HG02759 (cell line): ENCODE measurements around the gene SSTR5.
"Not testable (repeated sequence)": the region's sequence is repeated elsewhere in the genome, so short reads cannot be mapped to it uniquely, and the experiment has no call there.

Experiments
- ATAC-seq: cut with Tn5 transposase; IDR thresholded peaks from one replicate; pipeline ENCODE4 v1.9.1; 2021; ENCODE audit warnings: mild to moderate bottlenecking, moderate library complexity; ENCODE audit not compliant: unreplicated experiment

SSTR5 gene

GRCh38 chr16:1071561-1072225 is 854 bp upstream of the SSTR5 start:
- ATAC-seq = no peak

GRCh38 chr16:1073262-1073558 is 663 bp downstream of the SSTR5 start:
- no peak for ATAC-seq

- no peak for ATAC-seq
These were observed 1.2 kb downstream of the SSTR5 start for GRCh38 chr16:1073566-1074378.

- no peak for ATAC-seq
These were observed 1.8 kb downstream of the SSTR5 start for GRCh38 chr16:1074379-1074649.

- no peak for ATAC-seq
These were observed 3.0 kb downstream of the SSTR5 start for GRCh38 chr16:1075546-1075945.

GRCh38 chr16:1076801-1077576 is 4.4 kb downstream of the SSTR5 start:
- no peak for ATAC-seq

GRCh38 chr16:1077877-1078578 is 5.5 kb downstream of the SSTR5 start:
- ATAC-seq = no peak

- no peak for ATAC-seq
These were observed 6.1 kb downstream of the SSTR5 start for GRCh38 chr16:1078579-1079021.

- no peak for ATAC-seq
These were observed 6.8 kb downstream of the SSTR5 start for GRCh38 chr16:1079341-1079740.

- ATAC-seq = no peak
These were observed 7.4 kb downstream of the SSTR5 start for GRCh38 chr16:1079786-1080525.

GRCh38 chr16:1080801-1081733 is 8.5 kb downstream of the SSTR5 start:
- no peak for ATAC-seq

- no peak for ATAC-seq
These were observed 9.3 kb downstream of the SSTR5 start for GRCh38 chr16:1081734-1082265.

- no peak for ATAC-seq
These were observed 9.9 kb downstream of the SSTR5 start for GRCh38 chr16:1082266-1082951.

- ATAC-seq = no peak
These were observed 10.6 kb downstream of the SSTR5 start for GRCh38 chr16:1082952-1083675.

- no peak for ATAC-seq
These were observed 12.4 kb downstream of the SSTR5 start for GRCh38 chr16:1084971-1085370.

- not testable (repeated sequence) for ATAC-seq
These were observed 13.9 kb downstream of the SSTR5 start for GRCh38 chr16:1086443-1086842.

GRCh38 chr16:1088295-1089170 is 16.0 kb downstream of the SSTR5 start:
- ATAC-seq = no peak
